ENCODE data around the gene HK3.

The HK3 gene

GRCh38 chr5:176860381-176860780 lies 38.8 kb downstream of the HK3 start:
- Histone ChIP-seq H3K9ac (ENCODE audit: low read depth, low read length) (no peak overlapping the region), H3K79me2 (ENCODE audit: insufficient read depth, low read length) (no peaks in the 10 kb centered on the region), H3K27ac (ENCODE audit: low read length) (no peak overlapping the region), H3K36me3 (ENCODE audit: insufficient read depth, low read length) (no peaks in the 10 kb centered on the region), H4K20me1 (ENCODE audit: insufficient read depth, low read length) (peaks cover 14% of the 10 kb centered on the region), H3K4me1 (ENCODE audit: insufficient read depth, low read length) (no peaks in the 10 kb centered on the region), H3K27me3 (ENCODE audit: insufficient read depth, low read length, poor library complexity) (no peaks in the 10 kb centered on the region), H2AFZ (ENCODE audit: low read depth, low read length) (no peak overlapping the region), H3K4me3 (ENCODE audit: low read depth in 1 of 2, low read length in 2 of 2) (no peak overlapping the region), H3K9me3 (ENCODE audit: insufficient read depth, low read length, severe bottlenecking) (no peaks in the 10 kb centered on the region), H3K4me2 (ENCODE audit: insufficient read depth, low read length) (no peak overlapping the region)
- no peak for ATAC-seq (ENCODE audit: insufficient read depth, low read depth)
- no peak for DNase-seq
- no peak for TF ChIP-seq CTCF (IDR thresholded peaks at IDR 0.05; ENCODE audit: borderline replicate concordance, extremely low read depth, low read length, poor library complexity, severe bottlenecking)

GRCh38 chr5:176859916-176860315 lies 39.2 kb downstream of the HK3 start:
- no peak overlapping the region for H3K27ac ChIP-seq (ENCODE audit: low read length)
- no peaks in the 10 kb centered on the region for H3K4me1 ChIP-seq (ENCODE audit: insufficient read depth, low read length)
- TF ChIP-seq EZH2 (IDR thresholded peaks at IDR 0.05; ENCODE audit: borderline replicate concordance, low read depth, low read length, severe bottlenecking) (no peak), CTCF (IDR thresholded peaks at IDR 0.05; ENCODE audit: borderline replicate concordance, extremely low read depth, low read length, poor library complexity, severe bottlenecking) (no peak)
- H2AFZ ChIP-seq (ENCODE audit: low read depth, low read length), result no peak overlapping the region
- peaks cover 14% of the 10 kb centered on the region for H4K20me1 ChIP-seq (ENCODE audit: insufficient read depth, low read length)
- DNase-seq (no peak), ATAC-seq (ENCODE audit: insufficient read depth, low read depth) (no peak)
- H3K79me2 ChIP-seq (ENCODE audit: insufficient read depth, low read length), result no peaks in the 10 kb centered on the region
- H3K9me3 ChIP-seq (ENCODE audit: insufficient read depth, low read length, severe bottlenecking), result no peaks in the 10 kb centered on the region
- no peak overlapping the region for H3K4me3 ChIP-seq (ENCODE audit: low read depth in 1 of 2, low read length in 2 of 2)
- H3K36me3 ChIP-seq (ENCODE audit: insufficient read depth, low read length), result no peaks in the 10 kb centered on the region
- no peak overlapping the region for H3K4me2 ChIP-seq (ENCODE audit: insufficient read depth, low read length)
- no peaks in the 10 kb centered on the region for H3K27me3 ChIP-seq (ENCODE audit: insufficient read depth, low read length, poor library complexity)
- H3K9ac ChIP-seq (ENCODE audit: low read depth, low read length), result no peak overlapping the region

- Histone ChIP-seq H3K27ac (ENCODE audit: low read length) (no peak overlapping the region), H3K4me1 (ENCODE audit: insufficient read depth, low read length) (no peaks in the 10 kb centered on the region), H3K4me2 (ENCODE audit: insufficient read depth, low read length) (no peak overlapping the region), H3K79me2 (ENCODE audit: insufficient read depth, low read length) (no peaks in the 10 kb centered on the region), H3K27me3 (ENCODE audit: insufficient read depth, low read length, poor library complexity) (no peaks in the 10 kb centered on the region), H3K4me3 (ENCODE audit: low read depth in 1 of 2, low read length in 2 of 2) (no peak overlapping the region), H3K9me3 (ENCODE audit: insufficient read depth, low read length, severe bottlenecking) (no peaks in the 10 kb centered on the region), H4K20me1 (ENCODE audit: insufficient read depth, low read length) (peaks cover 14% of the 10 kb centered on the region), H3K36me3 (ENCODE audit: insufficient read depth, low read length) (no peaks in the 10 kb centered on the region), H3K9ac (ENCODE audit: low read depth, low read length) (no peak overlapping the region), H2AFZ (ENCODE audit: low read depth, low read length) (no peak overlapping the region)
- TF ChIP-seq CTCF (IDR thresholded peaks at IDR 0.05; ENCODE audit: borderline replicate concordance, extremely low read depth, low read length, poor library complexity, severe bottlenecking), result no peak
- no peak for TF ChIP-seq EZH2 (IDR thresholded peaks at IDR 0.05; ENCODE audit: borderline replicate concordance, low read depth, low read length, severe bottlenecking)
- ATAC-seq (ENCODE audit: insufficient read depth, low read depth), result no peak
- no peak for DNase-seq
Observed at GRCh38 chr5:176857894-176858273, 41.3 kb downstream of the HK3 start.

All from DND-41 (cell line).